Measurements from ENCODE around the gene ZGPAT. TPM values are rescaled to one million over a fixed set of nuclear protein-coding genes. Genes with fewer than 3 reads are reported as not detected.

Gene ZGPAT
- total RNA-seq, 1 experiment from 2014 or later, result 27.6 TPM

DNA sequence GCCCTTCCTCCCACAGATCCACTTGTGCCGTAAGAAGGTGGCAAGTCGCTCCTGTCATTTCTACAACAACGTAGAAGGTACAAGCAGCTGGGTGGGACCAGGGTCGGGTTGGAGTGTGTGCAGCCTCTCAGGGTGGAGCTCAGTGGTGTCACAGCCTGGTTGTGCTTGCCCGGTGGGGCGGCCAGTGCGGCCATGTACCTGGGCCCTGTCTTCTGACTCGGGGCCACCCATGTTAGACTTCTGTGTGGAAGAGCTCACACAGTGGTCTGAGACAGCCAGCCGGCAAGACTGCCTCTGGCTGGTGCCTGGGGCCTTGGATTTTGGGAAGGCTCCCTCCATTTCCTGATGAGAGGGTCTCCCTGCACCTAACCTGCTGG is 45.0 kb upstream of the ZGPAT start:
- no peak overlapping the region for H3K4me2 ChIP-seq (ENCODE audit: insufficient read depth, insufficient read length, low read length)
- H3K9me3 ChIP-seq (ENCODE audit: control insufficient read depth, low read depth, low read length), result no peaks in the 10 kb centered on the region
- H4K8ac ChIP-seq (replicated peaks; ENCODE audit: insufficient read length, low read depth, low read length), result no peak overlapping the region
- no peak overlapping the region for H3K27ac Mint-ChIP-seq
- H4K91ac ChIP-seq (ENCODE audit: insufficient read length, low read depth, low read length), result no peak overlapping the region
- H3K9ac ChIP-seq (ENCODE audit: extremely low read depth, insufficient read length, low read length), result no peak overlapping the region
- no peak overlapping the region for H3K4ac ChIP-seq (ENCODE audit: low read depth, low read length)
- no peaks in the 10 kb centered on the region; the same call in 1 of the 2 replicates for H3K27me3 ChIP-seq (ENCODE audit: insufficient read depth, low read length)
- peaks cover 7% of the 10 kb centered on the region for H3K23me2 ChIP-seq (ENCODE audit: insufficient read length, low read depth, low read length, poor library complexity, severe bottlenecking)
- H2BK12ac ChIP-seq (ENCODE audit: insufficient read length, low read depth, low read length), result no peak overlapping the region
- H3T11ph ChIP-seq (ENCODE audit: low read length), result no peak overlapping the region
- H4K5ac ChIP-seq (ENCODE audit: insufficient read length, low read depth, low read length), result no peak overlapping the region
- WGBS (ENCODE audit: extremely low coverage, insufficient read length, low lambda C conversion rate), result no CpG with 5 or more reads among the region's 9 CpGs
- H2BK5ac ChIP-seq (ENCODE audit: insufficient read length, low read length), result no peak overlapping the region
- H2BK120ac ChIP-seq (ENCODE audit: low read depth, low read length, poor library complexity, severe bottlenecking), result no peak overlapping the region
- no peak for DNase-seq
- no peak overlapping the region for H2BK15ac ChIP-seq (ENCODE audit: low read depth, low read length)
- H2AFZ ChIP-seq (ENCODE audit: low read length), result no peak overlapping the region
- no peak overlapping the region for H3K56ac ChIP-seq (ENCODE audit: insufficient read length, low read depth, low read length)
- H3K27ac ChIP-seq (ENCODE audit: insufficient read length, low read depth, low read length), result no peak overlapping the region
- no peaks in the 10 kb centered on the region for H3K27me3 Mint-ChIP-seq (ENCODE audit: low read depth)
- TF ChIP-seq, protein P1, sequence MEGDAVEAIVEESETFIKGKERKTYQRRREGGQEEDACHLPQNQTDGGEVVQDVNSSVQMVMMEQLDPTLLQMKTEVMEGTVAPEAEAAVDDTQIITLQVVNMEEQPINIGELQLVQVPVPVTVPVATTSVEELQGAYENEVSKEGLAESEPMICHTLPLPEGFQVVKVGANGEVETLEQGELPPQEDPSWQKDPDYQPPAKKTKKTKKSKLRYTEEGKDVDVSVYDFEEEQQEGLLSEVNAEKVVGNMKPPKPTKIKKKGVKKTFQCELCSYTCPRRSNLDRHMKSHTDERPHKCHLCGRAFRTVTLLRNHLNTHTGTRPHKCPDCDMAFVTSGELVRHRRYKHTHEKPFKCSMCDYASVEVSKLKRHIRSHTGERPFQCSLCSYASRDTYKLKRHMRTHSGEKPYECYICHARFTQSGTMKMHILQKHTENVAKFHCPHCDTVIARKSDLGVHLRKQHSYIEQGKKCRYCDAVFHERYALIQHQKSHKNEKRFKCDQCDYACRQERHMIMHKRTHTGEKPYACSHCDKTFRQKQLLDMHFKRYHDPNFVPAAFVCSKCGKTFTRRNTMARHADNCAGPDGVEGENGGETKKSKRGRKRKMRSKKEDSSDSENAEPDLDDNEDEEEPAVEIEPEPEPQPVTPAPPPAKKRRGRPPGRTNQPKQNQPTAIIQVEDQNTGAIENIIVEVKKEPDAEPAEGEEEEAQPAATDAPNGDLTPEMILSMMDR (conservative IDR thresholded peaks at IDR 0.05), result no peak
- peaks cover 21 to 53% (median 45%) of the 10 kb centered on the region in 3 experiments for H3K36me3 Mint-ChIP-seq (ENCODE audit: insufficient read depth in 1 of 3, low read depth in 3 of 3)
- no peaks in the 10 kb centered on the region for H3K79me1 ChIP-seq (ENCODE audit: insufficient read depth, low read depth, low read length, poor library complexity, severe bottlenecking)
- H3K4me1 ChIP-seq (ENCODE audit: insufficient read depth, low read length), result no peaks in the 10 kb centered on the region; the same call in 1 of the 2 replicates
- no peaks in the 10 kb centered on the region for H4K20me1 ChIP-seq (ENCODE audit: control insufficient read depth, insufficient read depth, insufficient read length)
- no peak overlapping the region; a peak in 1 of 5 replicates for H3K4me3 Mint-ChIP-seq
- no peak overlapping the region for H3K23ac ChIP-seq (ENCODE audit: insufficient read length, low read depth, low read length)
- H3K18ac ChIP-seq (ENCODE audit: insufficient read length, low read depth, low read length), result no peak overlapping the region
- peaks cover 7 to 18% of the 10 kb centered on the region in 2 experiments for H3K4me1 Mint-ChIP-seq
- H2AK5ac ChIP-seq (ENCODE audit: insufficient read length, low read length), result no peak overlapping the region
- H3K14ac ChIP-seq (ENCODE audit: insufficient read depth, low read length), result no peak overlapping the region
- H3K9me3 Mint-ChIP-seq, result no peaks in the 10 kb centered on the region
- H3K79me2 ChIP-seq (ENCODE audit: insufficient read depth, low read length), result no peaks in the 10 kb centered on the region
- no peak overlapping the region for H2BK20ac ChIP-seq (ENCODE audit: low read depth, low read length, poor library complexity, severe bottlenecking)

Data from H9 (cell line).